A673 (cell line): Measurements from ENCODE around the gene CDH1. TPM values are rescaled to one million over a fixed set of nuclear protein-coding genes. Genes with fewer than 3 reads are reported as not detected.

ENCODE experiments used
- BruUV-seq: library from RNA; stranded (reverse); fragments of 400-500 nt; replicated peaks from 2 replicates; lab custom pipeline; 2021; lab: Mats Ljungman, UMichigan
- CTCF ChIA-PET: fragments of 300-600 bp; sonication (Branson Sonifier 250); formaldehyde crosslinking; loops from one replicate; lab custom pipeline; 2022; ENCODE audit warnings: antibody characterized with exemption; lab: Charles Lee
- POLR2A ChIA-PET: fragments of 300-600 bp; sonication (Branson Sonifier 250); formaldehyde crosslinking; loops from one replicate; lab custom pipeline; 2022; ENCODE audit warnings: antibody characterized with exemption; ENCODE audit not compliant: low non-redundant PET; lab: Charles Lee
- DNase-seq: peaks from one replicate; pipeline ENCODE4 v3.0.0-alpha.2; 2015; ENCODE audit warnings: low spot score
- H3K27ac ChIP-seq: fragments of 200-600 bp; sonication (generic); 2 replicates; pipeline ENCODE4 v1.5.1; 2016; ENCODE audit warnings: mixed run types, low read depth, mild to moderate bottlenecking, mixed read lengths, antibody characterized with exemption, low read length; ENCODE audit not compliant: poor library complexity, severe bottlenecking
- H3K27me3 ChIP-seq: fragments of 200-600 bp; sonication (generic); replicated peaks from 2 replicates; pipeline ENCODE4 v1.6.1; 2017; ENCODE audit warnings: mixed run types, low read depth, mild to moderate bottlenecking, mixed read lengths, antibody characterized with exemption, low read length; ENCODE audit not compliant: insufficient read depth, poor library complexity
- H3K36me3 ChIP-seq: fragments of 200-600 bp; sonication (generic); 2 replicates; pipeline ENCODE4 v1.6.1; 2016; ENCODE audit warnings: mixed run types, mild to moderate bottlenecking, mixed read lengths, antibody characterized with exemption, low read length; ENCODE audit not compliant: insufficient read depth, poor library complexity, severe bottlenecking
- H3K4me1 ChIP-seq: fragments of 200-600 bp; sonication (generic); 2 replicates; pipeline ENCODE4 v1.6.1; 2017; ENCODE audit warnings: mixed run types, mild to moderate bottlenecking, mixed read lengths, antibody characterized with exemption, low read length; ENCODE audit not compliant: insufficient read depth, poor library complexity, severe bottlenecking
- H3K4me3 ChIP-seq: fragments of 200-600 bp; sonication (generic); 2 replicates; pipeline ENCODE4 v1.5.1; 2016; ENCODE audit warnings: low read depth, mixed run types, mild to moderate bottlenecking, mixed read lengths, low read length; ENCODE audit not compliant: poor library complexity, severe bottlenecking
- H3K9me3 ChIP-seq: fragments of 200-600 bp; sonication (generic); 2 replicates; pipeline ENCODE4 v1.6.1; 2016; ENCODE audit warnings: mixed run types, low read depth, mild to moderate bottlenecking, mixed read lengths, antibody characterized with exemption, low read length; ENCODE audit not compliant: poor library complexity, severe bottlenecking
- EZH2 ChIP-seq: fragments of 200-600 bp; sonication (generic); IDR thresholded peaks from 2 replicates; pipeline ENCODE4 v1.6.1; 2017; ENCODE audit warnings: borderline replicate concordance, low read depth, mild to moderate bottlenecking, mixed read lengths, antibody characterized with exemption, low read length; ENCODE audit not compliant: poor library complexity, severe bottlenecking
- intact Hi-C: fragments of 100-400 bp; cut with micrococcal nuclease; formaldehyde crosslinking; loops from one replicate; pipeline ENCODE4 v1.10.0; 2022; ENCODE audit not compliant: unreplicated experiment
- total RNA-seq: library from RNA; stranded (reverse); gene quantifications from 2 replicates; pipeline ENCODE4 v1.2.3, GENCODE V29; 2021
- TF ChIP-seq, protein P1 (sequence below): fragments of 300-800, 200-600 bp; sonication (generic); conservative IDR thresholded peaks from 2 replicates; pipeline ENCODE4 v1.5.1; 2017; ENCODE audit warnings: low read depth, mild to moderate bottlenecking, antibody characterized with exemption, low read length, moderate library complexity, mixed read lengths

Gene CDH1
- total RNA-seq, 1 experiment from 2014 or later = 0.06 TPM

DNA sequence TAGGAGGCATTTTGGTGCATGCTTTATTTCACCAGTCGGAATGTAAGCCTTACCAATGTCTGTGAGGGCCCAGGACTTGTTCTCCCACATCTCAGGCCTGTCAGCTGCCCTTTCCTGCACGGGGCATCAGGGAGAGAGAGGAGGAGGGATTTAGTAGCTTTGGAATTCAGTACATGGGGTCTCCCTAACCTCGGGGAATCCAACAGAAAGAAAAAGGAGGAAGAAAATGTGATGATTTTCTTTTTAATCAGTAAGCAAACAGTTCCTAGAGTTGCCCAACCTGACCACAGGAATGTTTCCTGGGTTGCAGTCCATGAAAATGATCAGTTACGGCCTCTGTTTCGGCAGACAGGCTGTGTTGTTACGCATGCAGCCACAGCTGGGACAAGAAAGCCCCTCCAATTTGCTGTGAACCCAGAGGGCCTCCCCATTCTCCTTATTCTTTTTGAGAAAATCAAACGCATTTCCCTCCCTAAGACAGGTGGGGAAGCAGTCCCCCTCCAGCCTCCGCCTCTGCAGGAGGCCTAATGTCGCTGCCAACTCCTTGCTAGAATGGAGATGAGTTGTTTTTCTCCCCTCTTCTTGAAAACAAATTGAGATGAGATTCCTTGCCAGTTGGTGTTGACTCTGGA, 53.2 kb downstream of the CDH1 start:
- intact Hi-C loops = no loop called here
- Histone ChIP-seq H3K9me3 (no peaks in the 10 kb centered on the region), H3K27me3 (no peaks in the 10 kb centered on the region), H3K4me1 (no peaks in the 10 kb centered on the region), H3K27ac (no peak overlapping the region), H3K4me3 (no peak overlapping the region), H3K36me3 (no peaks in the 10 kb centered on the region)
- ChIA-PET POLR2A (no interaction called here), CTCF (no interaction called here)
- no peak for TF ChIP-seq EZH2
- TF ChIP-seq, protein P1, sequence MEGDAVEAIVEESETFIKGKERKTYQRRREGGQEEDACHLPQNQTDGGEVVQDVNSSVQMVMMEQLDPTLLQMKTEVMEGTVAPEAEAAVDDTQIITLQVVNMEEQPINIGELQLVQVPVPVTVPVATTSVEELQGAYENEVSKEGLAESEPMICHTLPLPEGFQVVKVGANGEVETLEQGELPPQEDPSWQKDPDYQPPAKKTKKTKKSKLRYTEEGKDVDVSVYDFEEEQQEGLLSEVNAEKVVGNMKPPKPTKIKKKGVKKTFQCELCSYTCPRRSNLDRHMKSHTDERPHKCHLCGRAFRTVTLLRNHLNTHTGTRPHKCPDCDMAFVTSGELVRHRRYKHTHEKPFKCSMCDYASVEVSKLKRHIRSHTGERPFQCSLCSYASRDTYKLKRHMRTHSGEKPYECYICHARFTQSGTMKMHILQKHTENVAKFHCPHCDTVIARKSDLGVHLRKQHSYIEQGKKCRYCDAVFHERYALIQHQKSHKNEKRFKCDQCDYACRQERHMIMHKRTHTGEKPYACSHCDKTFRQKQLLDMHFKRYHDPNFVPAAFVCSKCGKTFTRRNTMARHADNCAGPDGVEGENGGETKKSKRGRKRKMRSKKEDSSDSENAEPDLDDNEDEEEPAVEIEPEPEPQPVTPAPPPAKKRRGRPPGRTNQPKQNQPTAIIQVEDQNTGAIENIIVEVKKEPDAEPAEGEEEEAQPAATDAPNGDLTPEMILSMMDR = no peak
- BruUV-seq = no TSS peak
- no peak for DNase-seq

DNA sequence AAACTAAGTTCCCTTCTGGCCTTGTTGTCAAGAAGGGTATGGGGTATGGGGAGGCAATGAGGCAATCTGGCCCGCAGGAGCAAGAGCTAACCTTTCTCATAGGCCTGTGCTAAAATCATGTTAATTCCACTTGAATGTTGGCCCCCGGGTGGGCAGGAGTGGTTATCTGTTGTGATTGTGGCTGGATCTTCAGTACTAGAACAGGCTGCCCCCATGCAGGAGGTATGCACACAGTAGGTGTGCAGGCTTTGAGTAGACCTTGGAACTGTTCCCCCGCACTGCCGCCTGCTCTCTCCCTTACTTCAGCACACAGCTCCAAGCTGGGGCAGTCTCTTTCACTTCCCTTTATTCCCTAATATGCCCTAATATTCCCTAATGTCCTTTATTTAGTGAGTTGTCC, 53.9 kb downstream of the CDH1 start:
- Histone ChIP-seq H3K27ac (no peak overlapping the region), H3K36me3 (no peaks in the 10 kb centered on the region), H3K4me3 (no peak overlapping the region), H3K9me3 (no peaks in the 10 kb centered on the region), H3K4me1 (no peaks in the 10 kb centered on the region), H3K27me3 (no peaks in the 10 kb centered on the region)
- intact Hi-C loops = no loop called here
- TF ChIP-seq EZH2 = no peak
- TF ChIP-seq, protein P1 = no peak
- CTCF ChIA-PET = interaction anchor here (0.5 kb wide), 1 partner anchor 147 kb away, joined by 5 read pairs; no protein-coding TSS in a partner anchor
- BruUV-seq = no TSS peak
- no peak for DNase-seq
- POLR2A ChIA-PET = no interaction called here

DNA sequence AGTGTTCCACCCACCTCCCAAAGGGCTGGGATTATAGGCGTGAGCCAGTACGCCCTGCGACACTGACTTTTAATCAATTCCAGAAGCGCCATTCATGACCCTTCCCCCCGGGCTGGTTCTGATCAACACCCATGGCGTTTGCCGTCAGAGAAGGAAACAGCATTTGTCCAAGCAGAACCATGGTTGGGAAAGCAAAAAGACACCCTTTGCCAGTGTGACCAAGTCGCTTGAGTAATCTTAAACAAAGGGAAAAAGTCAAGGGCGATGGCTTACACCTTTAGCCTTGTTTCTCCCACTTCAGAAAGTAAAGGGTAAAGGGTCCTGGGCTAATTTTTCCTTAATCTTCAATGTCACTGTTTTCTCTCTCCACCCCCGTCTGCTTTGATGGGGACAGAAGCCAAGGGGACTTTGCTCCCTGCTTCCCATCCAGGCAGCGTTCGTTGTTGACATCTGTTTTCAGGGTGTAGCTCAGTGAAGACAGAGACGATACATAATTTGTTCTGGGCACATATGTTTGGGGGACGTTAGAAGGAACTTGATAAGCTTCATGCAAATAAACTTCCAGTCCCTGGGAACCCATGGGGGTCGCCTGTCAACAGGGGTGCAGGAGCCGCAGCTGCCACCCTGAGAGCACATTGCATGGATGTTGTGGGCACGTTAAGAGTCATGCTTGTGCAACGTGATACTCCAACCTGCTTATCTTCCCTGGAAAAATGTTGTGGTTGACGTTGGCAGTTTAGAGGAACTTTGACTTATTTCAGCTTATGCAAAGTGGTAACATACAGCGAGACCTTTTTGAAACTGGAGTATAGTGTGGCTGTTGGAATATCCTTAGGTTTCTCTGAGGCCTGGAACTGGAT, 55.6 kb downstream of the CDH1 start:
- Histone ChIP-seq H3K4me3 (no peak overlapping the region), H3K36me3 (no peaks in the 10 kb centered on the region), H3K9me3 (no peaks in the 10 kb centered on the region), H3K4me1 (no peaks in the 10 kb centered on the region), H3K27me3 (no peaks in the 10 kb centered on the region), H3K27ac (no peak overlapping the region)
- no peak for TF ChIP-seq EZH2
- TF ChIP-seq, protein P1 = no peak
- BruUV-seq = no TSS peak
- ChIA-PET POLR2A (no interaction called here), CTCF (no interaction called here)
- intact Hi-C loops = no loop called here
- DNase-seq = no peak
